Measurements from ENCODE around the gene PMVK. TPM values are rescaled to one million over a fixed set of nuclear protein-coding genes. Genes with fewer than 3 reads are reported as not detected.
A peak's percentile ranks its signal among the peaks of the same experiment; 100 is the strongest.

Gene PMVK
- total RNA-seq, 3 donors from 2014 or later, result 15.0 to 16.7 (median 16.4) TPM

- H3K36me3 ChIP-seq, result no peaks in the 10 kb centered on the region
- H3K4me3 ChIP-seq, result no peak overlapping the region
Observed at GRCh38 chr1:154925335-154926170, 11.0 kb downstream of the PMVK start.

GRCh38 chr1:154923695-154924094 lies 12.8 kb downstream of the PMVK start:
- Histone ChIP-seq H3K27ac (no peak overlapping the region), H3K27me3 (no peaks in the 10 kb centered on the region), H3K9me3 (no peaks in the 10 kb centered on the region), H3K36me3 (no peaks in the 10 kb centered on the region), H3K4me1 (no peaks in the 10 kb centered on the region), H3K4me3 (no peak overlapping the region)
- no peak for DNase-seq (ENCODE audit: low spot score in 2 of 2)
- intact Hi-C loops (cut with DNase I; ENCODE audit: low total_unique reads), result no loop called here
- TF ChIP-seq POLR2AphosphoS5 (IDR thresholded peaks at IDR 0.05), result no peak
- no peak for TF ChIP-seq CTCF (IDR thresholded peaks at IDR 0.05)
- no peak for TF ChIP-seq POLR2A (IDR thresholded peaks at IDR 0.05)

More at GRCh38 chr1:154925335-154926170, 11.0 kb downstream of the PMVK start:
- TF ChIP-seq POLR2AphosphoS5 (IDR thresholded peaks at IDR 0.05), result no peak
- no peak for TF ChIP-seq CTCF (IDR thresholded peaks at IDR 0.05)
- TF ChIP-seq POLR2A (IDR thresholded peaks at IDR 0.05), result no peak
- no peaks in the 10 kb centered on the region for H3K27me3 ChIP-seq
- intact Hi-C loops (cut with DNase I; ENCODE audit: low total_unique reads), result no loop called here
- no peak for DNase-seq (ENCODE audit: low spot score in 2 of 2)
- no peaks in the 10 kb centered on the region for H3K4me1 ChIP-seq
- peak overlapping the region in 1 of 2 donors; percentile 12 for H3K27ac ChIP-seq
- H3K9me3 ChIP-seq, result no peaks in the 10 kb centered on the region

GRCh38 chr1:154913273-154913672 lies 23.2 kb downstream of the PMVK start:
- H3K4me3 ChIP-seq, result no peak overlapping the region

GRCh38 chr1:154912755-154913154 lies 23.8 kb downstream of the PMVK start:
- TF ChIP-seq POLR2AphosphoS5 (IDR thresholded peaks at IDR 0.05), result no peak
- no peak for TF ChIP-seq POLR2A (IDR thresholded peaks at IDR 0.05)
- TF ChIP-seq CTCF (IDR thresholded peaks at IDR 0.05), result no peak
- Histone ChIP-seq H3K9me3 (no peaks in the 10 kb centered on the region), H3K27ac (peak overlapping the region; percentile 73 to 87), H3K36me3 (no peaks in the 10 kb centered on the region), H3K4me1 (peaks cover 0 to 4% of the 10 kb centered on the region in 2 donors), H3K4me3 (no peak overlapping the region), H3K27me3 (no peaks in the 10 kb centered on the region)
- intact Hi-C loops (cut with DNase I; ENCODE audit: low total_unique reads), result no loop called here
- peak in 1 of 2 donors; percentile 12 for DNase-seq (ENCODE audit: low spot score in 2 of 2)

More at GRCh38 chr1:154913273-154913672, 23.2 kb downstream of the PMVK start:
- H3K36me3 ChIP-seq, result no peaks in the 10 kb centered on the region
- DNase-seq (ENCODE audit: low spot score in 2 of 2), result no peak
- H3K27ac ChIP-seq, result no peak overlapping the region
- H3K27me3 ChIP-seq, result no peaks in the 10 kb centered on the region
- intact Hi-C loops (cut with DNase I; ENCODE audit: low total_unique reads), result no loop called here
- no peaks in the 10 kb centered on the region for H3K9me3 ChIP-seq
- peaks cover 0 to 4% of the 10 kb centered on the region in 2 donors for H3K4me1 ChIP-seq
- TF ChIP-seq CTCF (IDR thresholded peaks at IDR 0.05) (no peak), POLR2A (IDR thresholded peaks at IDR 0.05) (no peak), POLR2AphosphoS5 (IDR thresholded peaks at IDR 0.05) (no peak)

All from breast epithelium (tissue), 4 donors.